Suprapubic skin (tissue), 4 donors: ENCODE data around the gene KCTD17.

ENCODE experiments used
- CTCF ChIP-seq, 2 donors: fragments of 200-600 bp in 1 of 2; fragments of 450-650 bp in 1 of 2; sonication (generic) in 1 of 2; IDR thresholded peaks; one replicate each; pipeline ENCODE4 v1.5.1; 2016 to 2019; ENCODE audit warnings: antibody characterized with exemption in 2 of 2, mild to moderate bottlenecking in 1 of 2, moderate library complexity in 1 of 2
- EP300 ChIP-seq: sonication (generic); formaldehyde crosslinking; IDR thresholded peaks from one replicate; pipeline ENCODE4 v1.6.1; 2017; ENCODE audit warnings: antibody characterized with exemption
- POLR2A ChIP-seq, 2 donors: fragments of 450-650 bp; IDR thresholded peaks; one replicate each; pipeline ENCODE4 v1.6.1; 2017; ENCODE audit warnings: antibody characterized with exemption in 2 of 2, mild to moderate bottlenecking in 2 of 2, moderate library complexity in 2 of 2
- POLR2AphosphoS5 ChIP-seq, 3 donors: sonication (generic); formaldehyde crosslinking; IDR thresholded peaks; one replicate each; pipeline ENCODE4 v1.6.1; 2017; ENCODE audit warnings: antibody characterized with exemption in 3 of 3

DNA sequence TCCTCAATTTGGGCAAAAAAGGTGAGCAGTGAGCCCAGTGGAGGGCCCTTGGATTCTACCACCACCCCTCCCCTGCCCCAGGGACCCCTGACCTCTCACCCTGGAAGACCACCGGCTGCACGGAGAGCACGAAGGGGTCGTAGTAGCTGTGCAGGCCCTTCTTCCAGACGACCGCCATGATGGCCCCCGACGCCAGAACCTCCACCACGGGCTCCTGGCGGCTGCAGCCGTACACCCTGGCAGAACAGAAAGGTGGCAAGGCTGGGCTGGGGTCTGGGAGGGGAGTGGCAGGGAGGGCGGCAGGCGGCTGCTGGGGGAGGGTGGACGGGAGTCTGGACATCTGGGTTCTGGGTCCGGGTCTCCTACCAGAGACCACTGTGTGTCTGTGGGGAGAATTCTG lies 34.6 kb downstream of the KCTD17 start:
- TF ChIP-seq CTCF (IDR thresholded peaks at IDR 0.05) (no peak), EP300 (no peak), POLR2A (IDR thresholded peaks at IDR 0.05) (no peak), POLR2AphosphoS5 (IDR thresholded peaks at IDR 0.05) (no peak)
